TTC549 (cell line): ENCODE measurements around the gene RDX.
"Not testable (repeated sequence)": the region's sequence is repeated elsewhere in the genome, so short reads cannot be mapped to it uniquely, and the experiment has no call there.

Experiments
- FAIRE-seq: peaks from 2 replicates; lab custom pipeline; 2012; peaks lifted over from hg19 to GRCh38; lab: Jason Lieb, UNC

Gene RDX

DNA sequence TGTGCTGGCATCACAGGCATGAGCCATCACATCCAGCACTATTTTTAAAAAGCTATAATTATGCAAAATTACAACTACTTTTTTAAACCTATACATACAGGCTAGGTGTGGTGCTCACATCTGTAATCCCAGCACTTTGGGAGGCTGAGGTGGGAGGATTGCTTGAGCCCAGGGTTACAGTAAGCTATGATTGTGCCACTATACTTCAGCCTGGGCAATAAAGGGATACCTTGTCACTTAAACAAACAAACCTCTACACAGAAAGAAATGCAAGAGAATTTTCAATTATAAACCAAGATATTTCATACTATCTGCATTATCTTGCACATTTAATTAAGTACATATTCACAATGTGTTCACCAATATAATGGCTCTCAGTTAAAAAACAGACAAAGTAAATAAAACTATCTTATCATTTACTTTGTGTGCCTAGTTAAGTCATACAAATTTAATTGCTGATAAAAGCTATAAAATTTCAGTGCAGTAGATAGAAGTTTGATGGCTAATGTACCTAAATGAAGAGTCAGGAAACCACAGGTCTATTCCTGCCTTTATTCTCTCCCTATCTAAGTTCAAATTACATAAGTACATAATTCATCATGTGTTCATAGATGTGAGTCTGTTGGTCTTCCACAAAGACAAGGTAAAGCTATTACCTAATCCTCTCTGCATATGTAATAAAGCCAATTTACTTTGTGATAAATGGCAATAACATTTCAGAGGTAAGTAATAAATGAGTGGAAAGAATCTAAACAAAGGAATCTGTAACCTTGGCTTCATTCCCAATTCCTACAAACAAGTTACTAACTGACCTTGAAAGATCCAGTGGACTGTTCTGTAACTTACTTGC lies 9.0 kb upstream of the RDX start:
- no peak for FAIRE-seq

DNA sequence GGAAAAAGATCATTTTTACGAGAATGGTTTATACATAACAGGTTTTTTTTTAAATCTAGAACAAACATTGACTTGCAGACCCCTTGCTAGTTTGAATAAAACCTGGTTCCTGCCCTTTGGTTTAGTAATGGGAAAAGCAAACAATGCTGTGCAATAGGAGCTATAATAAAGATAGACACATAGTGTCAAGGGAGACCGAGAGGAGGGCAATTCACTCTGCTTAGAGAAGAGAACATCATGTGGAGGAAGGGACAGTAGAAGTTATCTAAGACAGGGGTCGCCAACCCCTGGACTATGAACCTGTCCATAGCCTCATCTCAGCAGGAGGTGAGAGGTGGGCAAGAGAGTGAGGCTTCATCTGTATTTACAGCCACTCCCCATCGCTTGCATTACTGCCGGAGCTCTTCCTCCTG lies 7.0 kb upstream of the RDX start:
- FAIRE-seq, result no peak

DNA sequence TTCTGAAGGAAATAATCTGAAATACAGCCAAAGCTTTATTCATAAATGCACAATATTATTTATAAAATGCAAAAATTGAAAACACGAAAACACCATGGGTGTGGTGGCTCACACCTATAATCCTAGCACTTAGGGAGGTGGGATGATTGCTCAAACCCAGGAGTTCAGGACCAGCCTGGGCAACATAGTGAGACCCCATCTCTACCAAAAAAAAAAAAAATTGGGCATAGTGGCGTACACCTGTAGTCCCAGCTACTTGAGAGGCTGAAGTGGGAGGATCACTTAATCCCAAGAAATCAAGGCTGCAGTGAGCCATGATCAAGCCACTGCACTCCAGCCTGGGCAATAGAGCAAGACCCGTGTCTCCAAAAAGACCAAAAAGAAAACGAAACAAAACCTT lies 5.2 kb upstream of the RDX start:
- FAIRE-seq, result no peak

DNA sequence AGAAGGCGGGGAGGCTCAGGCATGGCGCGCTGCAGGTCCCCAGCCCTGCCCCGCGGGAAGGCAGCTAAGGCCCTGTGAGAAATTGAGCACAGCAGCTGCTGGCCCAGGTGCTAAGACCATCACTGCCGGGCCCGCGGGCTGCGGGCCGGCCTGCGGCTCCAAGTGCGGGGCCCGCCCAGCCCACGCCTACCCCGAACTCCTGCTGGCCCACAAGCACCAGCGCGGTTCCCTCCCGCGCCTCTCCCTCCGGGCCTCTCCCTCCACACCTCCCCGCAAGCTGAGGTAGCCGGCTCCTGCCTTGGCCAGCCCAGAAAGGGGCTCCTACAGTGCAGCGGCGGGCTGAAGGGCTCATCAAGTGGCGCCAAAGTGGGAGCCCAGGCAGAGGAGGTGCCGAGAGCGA lies 4.6 kb upstream of the RDX start:
- no peak for FAIRE-seq

DNA sequence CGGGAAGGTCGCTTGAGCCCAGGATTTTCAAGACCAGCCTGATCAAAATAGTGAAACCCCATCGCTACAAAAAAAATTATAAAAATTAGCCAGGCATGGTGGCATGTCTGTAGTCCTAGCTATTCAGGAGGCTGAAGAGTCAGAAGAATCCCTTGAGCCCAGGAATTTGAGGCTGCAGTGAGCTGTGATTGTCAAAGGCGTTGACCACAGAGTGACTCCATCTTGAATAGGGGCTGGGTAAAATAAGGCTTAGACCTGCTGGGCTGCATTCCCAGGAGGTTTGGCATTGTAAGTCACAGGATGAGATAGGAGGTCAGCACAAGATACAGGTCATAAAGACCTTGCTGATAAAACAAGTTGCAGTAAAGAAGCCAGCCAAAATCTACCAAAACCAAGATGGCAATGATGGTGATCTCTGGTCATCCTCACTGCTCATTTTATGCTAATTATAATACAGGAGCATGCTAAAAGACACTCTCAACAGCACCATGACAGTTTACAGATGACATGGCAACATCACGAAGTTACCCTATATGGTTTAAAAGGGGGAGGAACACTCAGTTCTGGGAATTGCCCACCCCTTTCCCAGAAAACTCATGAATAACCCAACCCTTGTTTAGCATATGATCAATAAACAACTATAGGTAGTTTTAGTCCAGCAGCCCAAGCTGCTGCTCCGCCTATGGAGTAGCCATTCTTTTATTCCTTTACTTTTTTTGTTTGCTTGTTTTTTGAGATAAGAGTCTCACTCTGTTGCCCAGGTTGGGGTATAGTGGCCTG lies 2.8 kb upstream of the RDX start:
- FAIRE-seq, result no peak

DNA sequence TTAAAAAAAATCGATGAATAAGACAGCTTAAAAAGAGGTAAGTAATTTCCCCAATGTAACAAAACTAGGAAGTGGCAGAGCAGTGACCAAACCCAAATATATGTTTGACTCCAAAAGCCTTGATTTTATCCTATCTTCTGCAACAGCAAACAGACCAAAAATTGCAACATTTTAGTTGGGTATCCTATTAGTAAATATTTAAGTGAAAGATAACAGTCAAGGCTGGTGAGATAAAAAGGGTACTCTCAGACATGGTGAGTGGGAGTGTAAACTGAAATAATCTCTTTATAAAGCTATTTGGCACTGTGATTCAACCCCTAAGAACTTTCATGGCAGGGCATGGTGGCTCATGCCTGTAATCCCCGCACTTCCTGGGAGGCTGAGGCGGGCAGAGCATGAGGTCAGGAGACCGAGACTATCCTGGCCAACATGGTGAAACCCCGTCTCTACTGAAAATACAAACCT lies 1.9 kb upstream of the RDX start:
- FAIRE-seq, result no peak

DNA sequence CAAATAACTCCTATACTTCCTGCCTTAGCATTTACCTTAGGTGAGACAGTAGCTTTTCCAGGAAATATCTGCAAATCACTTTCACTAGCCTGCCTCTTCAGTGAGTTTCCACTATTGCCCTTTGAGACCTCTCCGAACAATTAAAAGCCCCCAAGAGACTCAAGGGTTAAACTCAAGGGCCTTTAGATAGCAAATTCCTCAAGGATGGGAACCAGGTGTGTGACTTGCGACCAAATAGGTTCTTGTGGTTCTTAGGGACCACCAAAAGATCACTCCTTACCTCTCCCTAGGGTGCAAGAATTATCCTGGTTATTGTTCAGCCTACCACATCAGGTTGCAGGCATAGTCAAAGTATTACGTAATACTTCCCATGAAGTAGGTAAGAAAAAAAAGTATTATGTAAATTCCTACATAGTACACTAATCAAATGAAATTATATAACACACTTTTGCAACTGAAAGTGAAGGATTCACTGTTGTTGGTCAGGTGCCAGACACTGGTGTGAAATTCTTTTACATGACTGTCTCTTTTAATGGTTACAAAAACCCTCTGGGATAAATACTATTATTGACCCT lies 1.4 kb upstream of the RDX start:
- FAIRE-seq, result no peak

DNA sequence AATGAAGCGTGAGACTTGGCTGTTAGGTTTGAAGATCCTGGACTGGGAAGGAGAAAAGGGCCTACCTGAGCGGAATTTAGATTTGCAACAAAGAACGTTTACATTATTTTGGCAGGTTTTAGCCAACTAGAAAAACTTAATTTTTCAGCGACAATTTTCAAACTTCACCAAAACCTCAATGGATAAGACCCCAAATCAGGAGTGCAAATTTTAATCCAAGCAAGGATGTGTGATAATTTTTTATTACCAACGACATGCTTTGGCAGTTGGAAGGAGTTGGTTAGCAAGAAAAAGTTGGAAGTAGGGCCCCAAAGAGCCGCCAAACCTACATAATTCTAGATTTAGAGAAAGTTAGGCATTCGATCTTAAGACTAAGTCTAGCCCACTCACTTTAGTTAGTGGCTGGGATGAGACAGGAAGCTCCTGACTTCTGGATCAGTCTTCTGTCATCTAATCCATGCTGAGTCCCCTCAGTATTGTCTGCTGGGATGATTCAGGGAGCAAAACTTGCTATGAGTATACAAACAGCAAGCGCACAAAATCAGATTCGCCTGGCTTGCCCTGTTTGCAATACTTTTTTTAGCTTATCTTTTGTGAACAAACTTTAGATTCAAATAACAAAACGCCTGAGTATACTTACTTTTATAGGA lies 787 bp upstream of the RDX start:
- no peak for FAIRE-seq

DNA sequence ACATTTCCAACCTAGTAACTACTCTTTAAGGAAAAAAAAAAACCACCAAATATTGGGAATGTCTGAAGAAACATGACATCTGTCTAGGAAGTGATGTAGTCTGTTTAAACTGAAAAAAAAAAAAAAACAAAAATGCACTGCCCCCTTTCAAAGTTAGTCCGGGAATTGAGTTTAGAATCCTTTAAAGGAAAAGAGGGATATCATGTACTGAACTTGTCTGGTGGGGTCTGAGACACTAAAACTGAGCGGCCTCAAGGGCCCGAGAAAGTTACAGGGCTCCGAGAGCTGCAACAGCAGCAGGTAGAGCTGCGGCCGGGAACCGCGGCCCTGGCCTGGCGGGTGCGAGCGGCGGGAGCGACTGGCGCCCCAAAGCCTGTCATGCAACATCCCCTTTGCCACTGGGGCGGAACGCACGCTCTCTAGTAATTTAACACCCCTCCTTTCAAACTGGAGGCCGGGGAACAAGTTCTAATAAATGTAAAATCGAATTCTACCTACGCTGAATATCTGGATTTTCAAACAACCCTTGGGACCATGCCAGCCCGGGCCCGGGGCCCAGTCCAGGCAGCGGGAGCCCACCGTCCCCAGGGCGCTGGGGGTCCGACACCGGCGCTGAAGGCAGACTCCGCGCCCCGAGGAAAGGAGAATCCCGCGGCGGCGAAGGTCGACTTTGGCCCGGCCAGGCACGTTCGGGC lies 736 bp downstream of the RDX start:
- FAIRE-seq, result no peak

DNA sequence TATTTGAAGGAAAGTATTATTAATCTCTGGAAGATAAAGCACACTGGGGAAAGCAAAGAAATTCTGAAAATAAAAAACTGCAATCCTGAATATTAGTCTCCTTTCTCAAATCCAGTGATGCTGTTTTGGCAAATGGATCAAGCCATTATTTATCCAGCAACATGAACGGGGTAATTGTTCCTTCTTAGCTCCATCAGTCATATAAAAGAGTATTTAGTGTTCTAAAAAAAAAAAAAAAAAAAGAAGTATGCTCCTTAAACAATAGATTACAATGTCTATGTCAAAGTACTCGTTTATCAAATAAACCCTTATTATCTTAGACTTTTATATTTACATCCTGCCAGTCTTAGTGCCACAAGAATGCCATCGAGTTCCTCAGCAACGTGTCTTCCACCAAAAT lies 1.3 kb downstream of the RDX start:
- FAIRE-seq, result no peak

DNA sequence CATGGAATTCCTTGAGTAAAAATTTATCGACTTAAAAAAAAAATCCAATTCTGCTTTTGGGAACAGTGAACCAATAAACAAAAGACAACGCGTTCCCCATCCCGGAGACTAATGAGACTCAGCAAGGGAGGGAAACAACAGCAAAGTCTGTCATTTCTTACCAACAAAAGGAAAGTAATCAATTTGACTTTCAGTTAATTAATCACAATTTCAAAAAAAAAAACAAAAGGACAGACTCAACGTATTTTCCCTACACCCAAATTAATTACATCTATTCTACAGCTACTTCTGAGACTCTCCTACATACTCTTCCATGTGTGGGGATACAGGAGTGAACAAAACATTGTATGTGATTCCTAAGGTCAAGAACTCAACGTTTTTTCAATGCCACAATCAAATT lies 1.9 kb downstream of the RDX start:
- FAIRE-seq, result no peak

DNA sequence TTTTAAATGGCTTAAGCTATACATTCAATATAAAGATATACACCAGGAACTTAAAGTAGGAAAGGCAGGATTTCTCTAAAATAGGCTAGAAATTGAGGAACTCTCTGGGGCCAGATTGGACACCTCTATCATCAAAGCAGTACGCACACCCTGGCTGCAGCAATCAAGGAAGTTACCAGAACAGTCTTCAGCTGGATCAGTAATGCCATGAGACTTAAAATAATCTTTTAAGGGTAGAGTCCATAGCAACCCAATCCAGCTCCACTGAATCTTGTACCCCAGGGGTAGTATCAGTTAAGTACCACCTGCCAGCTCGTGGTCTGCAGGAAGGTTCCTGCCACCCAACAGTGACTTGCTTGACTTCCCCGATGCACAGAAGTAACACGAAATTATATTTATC lies 3.0 kb downstream of the RDX start:
- no peak for FAIRE-seq

DNA sequence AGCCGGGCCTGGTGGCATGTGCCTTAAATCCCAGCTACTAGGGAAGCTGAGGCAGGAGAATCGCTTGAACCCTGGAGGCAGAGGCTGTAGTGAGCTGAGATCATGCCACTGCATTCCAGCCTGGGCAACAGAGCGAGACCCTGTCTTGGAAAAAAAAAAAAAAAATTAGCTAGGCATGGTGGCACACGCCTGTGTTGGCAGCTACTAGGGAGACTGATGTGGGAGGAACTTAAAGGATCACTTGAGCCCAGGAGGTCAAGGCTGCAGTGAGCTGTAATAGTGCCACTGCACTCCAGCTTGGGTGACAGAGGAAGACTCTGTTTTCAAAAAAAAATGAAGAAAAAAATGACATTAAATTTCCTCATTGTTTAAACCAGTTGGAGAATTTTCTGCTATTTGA lies 4.3 kb downstream of the RDX start:
- FAIRE-seq, result not testable (repeated sequence)

DNA sequence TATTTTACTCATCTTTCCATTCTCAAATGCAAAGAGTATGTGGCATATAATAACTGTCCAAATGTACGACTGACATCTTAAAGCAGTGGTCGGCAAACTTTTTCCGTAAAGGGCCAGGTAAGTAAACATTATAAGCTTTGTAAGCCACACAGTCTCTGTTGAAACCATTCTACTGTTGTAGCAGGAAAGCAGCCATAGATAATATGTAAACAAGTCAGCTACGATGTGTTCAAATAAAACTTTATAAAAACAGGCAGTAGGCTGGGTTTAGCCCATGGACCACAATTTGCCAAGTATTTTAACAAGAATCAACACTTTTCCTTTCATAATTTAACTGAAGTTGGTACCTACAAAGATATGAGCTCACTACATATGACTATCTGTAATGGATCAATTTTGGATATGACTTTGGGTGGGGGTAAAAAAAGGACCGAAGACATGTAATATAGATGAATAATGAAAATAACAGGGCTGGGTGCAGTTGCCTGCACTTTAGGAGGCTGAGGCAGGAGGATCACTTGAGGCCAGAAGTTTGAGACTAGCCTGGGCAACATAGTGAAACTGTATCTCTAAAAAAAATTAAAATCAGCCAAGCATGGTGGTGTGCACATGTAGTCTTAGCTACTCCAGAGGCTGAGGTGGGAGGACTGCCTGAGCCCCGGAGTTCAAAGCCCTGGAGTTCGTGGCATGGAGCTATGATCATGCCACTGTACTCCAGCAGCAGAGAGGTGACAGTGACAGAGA lies 5.7 kb downstream of the RDX start:
- FAIRE-seq, result no peak

DNA sequence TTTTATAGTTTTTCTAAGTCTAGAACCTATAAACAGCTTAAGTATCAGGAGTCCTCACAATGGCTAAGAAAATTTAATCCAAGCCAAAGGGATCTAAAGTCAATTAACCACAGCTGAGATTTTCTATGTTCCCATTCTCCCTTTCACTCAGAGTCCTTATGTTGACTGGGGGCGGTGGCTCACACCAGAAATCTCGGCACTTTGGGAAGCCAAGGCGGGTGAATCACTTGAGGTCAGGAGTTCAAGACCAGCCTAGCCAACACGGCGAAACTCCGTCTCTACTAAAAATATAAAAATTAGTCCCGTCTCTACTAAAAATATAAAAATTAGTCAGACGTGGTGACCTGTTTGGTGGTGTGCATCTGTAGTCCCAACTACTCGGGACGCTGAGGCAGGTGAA lies 6.9 kb downstream of the RDX start:
- FAIRE-seq, result no peak

DNA sequence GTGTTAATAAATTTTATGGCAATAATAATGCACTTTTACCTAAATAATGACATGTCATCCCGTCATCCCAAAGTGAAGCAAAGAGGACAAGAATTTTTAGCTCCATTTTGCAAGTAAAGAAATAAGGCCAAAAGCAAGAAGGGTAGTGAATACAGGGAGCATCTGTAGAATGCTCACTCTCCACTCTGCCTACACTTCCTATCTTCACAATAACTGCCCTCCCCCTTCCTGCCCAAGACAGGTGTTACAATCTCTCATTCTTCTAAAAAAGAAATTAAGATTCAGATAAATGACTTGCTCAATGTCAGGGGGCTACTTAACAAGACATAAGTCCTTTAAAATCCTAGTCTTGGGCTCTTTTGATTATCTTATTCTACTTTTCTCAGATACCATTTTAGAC lies 8.9 kb downstream of the RDX start:
- no peak for FAIRE-seq

DNA sequence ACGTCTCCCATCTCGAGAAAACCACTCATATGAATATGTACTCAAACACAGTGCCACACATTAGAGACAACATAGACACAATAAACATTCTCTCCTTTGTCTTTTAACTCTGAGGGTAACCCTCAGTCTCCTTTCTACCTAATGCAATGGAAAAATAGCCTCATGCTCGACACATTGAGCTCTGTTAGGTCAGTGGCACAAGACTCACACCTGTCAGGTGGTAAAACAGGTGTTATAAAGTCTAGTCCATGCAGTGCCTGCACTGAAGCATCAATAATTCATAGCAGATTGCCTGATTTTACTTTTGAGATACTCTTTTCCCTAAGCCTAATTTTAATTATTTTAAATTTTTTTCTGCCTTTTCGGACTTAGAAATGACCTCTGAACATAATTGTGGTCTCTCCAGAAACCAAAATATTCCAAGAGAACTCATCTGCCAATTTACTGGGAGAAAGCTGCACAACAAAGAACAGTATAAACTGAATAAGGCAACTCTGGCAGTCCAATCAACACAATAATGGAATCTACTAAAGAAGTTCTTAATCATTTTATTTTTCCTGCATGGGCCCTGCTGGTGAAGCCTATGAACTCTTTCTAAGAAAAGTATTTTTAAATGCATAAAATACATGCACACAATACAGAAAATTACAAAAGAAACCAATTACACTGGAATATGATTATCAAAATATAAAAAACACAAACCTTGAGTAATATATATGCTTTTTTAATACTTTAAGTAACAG lies 9.9 kb downstream of the RDX start:
- no peak for FAIRE-seq

DNA sequence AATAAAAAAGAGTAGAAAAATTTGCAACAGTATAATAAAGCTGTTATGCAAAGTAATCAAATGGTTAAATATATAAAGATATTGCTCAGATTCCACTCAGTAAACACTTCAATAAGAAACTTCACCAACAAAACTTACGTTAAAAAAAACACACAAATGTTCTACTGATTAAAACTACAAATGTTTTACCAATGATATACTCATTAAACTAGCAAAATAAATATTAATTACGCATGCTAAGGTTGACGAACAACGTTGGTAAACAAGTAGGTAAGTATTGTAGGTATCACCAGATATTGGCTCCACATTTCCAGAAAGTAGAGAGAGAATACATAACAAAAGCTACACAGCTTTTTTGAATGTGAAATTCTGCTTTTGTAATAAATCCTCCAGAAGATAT lies 12.6 kb downstream of the RDX start:
- no peak for FAIRE-seq

DNA sequence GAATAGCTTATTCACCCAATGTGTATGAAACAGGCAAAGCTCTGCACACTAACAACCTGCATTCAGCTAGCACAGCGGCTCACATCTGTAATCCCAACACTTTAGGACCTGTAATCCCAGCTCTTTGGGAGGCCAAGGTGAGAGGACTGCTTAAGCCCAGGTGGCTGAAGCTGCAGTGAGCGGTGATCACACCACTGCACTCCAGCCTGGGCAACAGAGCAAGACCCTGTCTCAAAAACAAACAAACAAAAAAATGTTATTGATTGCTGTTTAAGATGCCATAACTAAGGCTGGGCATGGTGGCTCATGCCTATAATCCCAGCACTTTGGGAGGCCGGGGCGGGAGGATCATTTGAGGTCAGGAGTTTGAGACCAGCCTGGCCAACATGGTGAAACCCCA lies 15.8 kb downstream of the RDX start:
- FAIRE-seq, result not testable (repeated sequence)

DNA sequence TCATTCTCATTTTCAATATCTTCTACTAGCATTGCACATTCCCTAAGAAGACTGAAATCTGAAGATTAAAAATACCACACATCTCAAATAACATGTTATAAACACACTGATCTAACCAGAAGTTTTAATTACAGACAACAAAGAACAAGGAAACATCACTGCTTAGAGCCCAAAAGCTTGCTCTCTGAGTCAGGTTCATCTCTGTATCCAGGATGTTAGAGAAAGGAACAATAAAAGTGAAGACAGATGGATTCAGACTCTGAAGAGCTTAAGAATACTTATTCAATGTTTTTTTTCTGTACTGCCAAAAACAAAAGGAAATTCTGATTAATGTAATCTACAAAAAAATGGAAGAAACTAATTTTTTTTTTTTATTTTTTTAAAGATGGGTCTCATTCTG lies 16.5 kb downstream of the RDX start:
- FAIRE-seq, result no peak

DNA sequence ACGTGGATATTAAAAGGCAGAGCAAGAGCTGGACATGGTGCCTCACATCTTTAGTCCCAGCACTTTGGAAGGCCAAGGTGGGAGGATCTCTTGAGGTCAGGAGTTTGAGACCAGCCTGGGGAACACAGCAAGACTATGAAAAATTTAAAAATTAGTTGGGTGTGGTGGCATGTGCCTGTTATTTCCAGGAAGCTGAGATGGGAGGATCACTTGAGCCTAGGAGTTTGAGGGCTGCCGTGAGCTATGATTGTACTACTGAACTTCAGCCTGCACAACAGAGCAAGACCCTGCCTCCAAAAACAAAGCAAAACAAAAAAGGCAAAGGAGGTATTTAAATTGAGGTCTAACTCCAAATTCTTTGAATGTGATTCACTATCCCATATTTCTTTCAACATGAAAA lies 23.5 kb downstream of the RDX start:
- no peak for FAIRE-seq
